ENCODE measurements around the gene TMEM161B. TPM values are rescaled to one million over a fixed set of nuclear protein-coding genes. Genes with fewer than 3 reads are reported as not detected.

TMEM161B gene
- total and polyA plus RNA-seq, 2 donors from 2014 or later: 8.9 to 21.1 TPM

DNA sequence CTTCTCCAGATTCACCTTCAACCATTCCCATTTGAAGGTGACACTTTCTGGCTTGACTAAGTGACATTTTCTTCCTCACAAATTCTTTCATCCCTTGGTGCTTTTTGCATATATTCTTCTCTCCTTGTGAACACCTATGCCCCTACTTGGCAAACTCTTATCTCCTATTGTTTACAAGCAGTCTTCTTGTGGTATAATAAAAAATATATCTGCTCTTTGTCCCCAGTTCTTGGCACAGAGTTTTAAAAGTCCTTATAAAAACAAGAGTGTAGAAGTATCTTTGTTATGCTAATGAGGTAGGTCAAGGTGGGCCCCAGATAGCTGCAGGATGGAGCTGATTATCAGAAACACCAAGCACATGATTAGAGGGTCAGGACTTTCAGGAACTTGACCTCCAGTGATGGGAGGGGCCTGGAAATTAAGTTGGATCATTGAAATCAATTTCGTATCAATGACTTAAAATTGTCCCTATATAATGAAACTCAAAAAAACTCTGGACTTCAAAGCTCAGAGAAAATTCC lies 38.0 kb downstream of the TMEM161B start:
- H3K9ac ChIP-seq (ENCODE audit: low read length in 3 of 3): no peak overlapping the region
- DNase-seq: no peak
- H3K27ac ChIP-seq (ENCODE audit: low read depth in 2 of 2, low read length in 2 of 2): no peak overlapping the region
- H3K27me3 ChIP-seq (ENCODE audit: control insufficient read depth, insufficient read depth, low read length): no peaks in the 10 kb centered on the region
- TF ChIP-seq CTCF (IDR thresholded peaks at IDR 0.05; ENCODE audit: borderline replicate concordance, extremely low read depth, insufficient read depth): no peak
- intact Hi-C loops (cut with DNase I): no loop called here
- no peaks in the 10 kb centered on the region for H3K4me1 ChIP-seq (ENCODE audit: control insufficient read depth in 2 of 3, insufficient read depth in 2 of 3, low read depth in 1 of 3, low read length in 3 of 3)
- FAIRE-seq: no peak
- H3K36me3 ChIP-seq (ENCODE audit: control insufficient read depth in 2 of 3, insufficient read depth in 3 of 3, low read length in 3 of 3): peaks cover 0 to 4% (median 4%) of the 10 kb centered on the region in 3 donors
- H3K9me3 ChIP-seq (ENCODE audit: control insufficient read depth in 2 of 3, insufficient read depth in 1 of 3, low read length in 3 of 3): no peaks in the 10 kb centered on the region
- H3K4me3 ChIP-seq (ENCODE audit: low read length in 3 of 3): no peak overlapping the region

DNA sequence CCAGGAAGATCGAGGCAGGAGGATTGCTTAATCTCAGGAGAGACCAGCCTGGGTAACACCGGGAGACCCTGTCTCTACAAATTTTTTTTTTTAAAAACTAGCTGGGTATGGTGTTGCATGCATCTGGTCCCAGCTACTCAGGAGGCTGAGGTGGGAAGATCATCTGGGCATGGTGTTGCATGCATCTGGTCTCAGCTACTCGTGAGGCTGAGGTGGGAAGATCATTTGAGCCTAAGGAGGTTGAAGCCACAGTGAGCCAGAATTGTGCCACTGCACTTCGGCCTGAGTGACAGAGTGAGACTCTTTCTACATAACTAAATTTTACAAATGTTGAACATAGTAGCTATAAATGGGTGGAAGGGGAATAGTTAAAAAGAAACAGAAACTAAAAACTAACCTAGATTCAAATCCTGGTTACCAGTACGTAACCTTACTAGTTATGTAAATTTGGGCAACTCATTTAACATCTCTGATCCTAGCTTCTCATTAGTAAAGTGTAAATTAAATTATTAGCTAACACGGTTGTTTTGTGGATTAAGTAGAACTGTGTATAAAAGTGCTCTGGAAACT lies 41.7 kb downstream of the TMEM161B start:
- Histone ChIP-seq H3K27me3 (ENCODE audit: control insufficient read depth, insufficient read depth, low read length) (no peaks in the 10 kb centered on the region), H3K4me3 (ENCODE audit: low read length in 3 of 3) (no peak overlapping the region), H3K4me1 (ENCODE audit: control insufficient read depth in 2 of 3, insufficient read depth in 2 of 3, low read depth in 1 of 3, low read length in 3 of 3) (no peaks in the 10 kb centered on the region), H3K27ac (ENCODE audit: low read depth in 2 of 2, low read length in 2 of 2) (no peak overlapping the region), H3K9me3 (ENCODE audit: control insufficient read depth in 2 of 3, insufficient read depth in 1 of 3, low read length in 3 of 3) (no peaks in the 10 kb centered on the region), H3K36me3 (ENCODE audit: control insufficient read depth in 2 of 3, insufficient read depth in 3 of 3, low read length in 3 of 3) (peaks cover 0 to 3% (median 2%) of the 10 kb centered on the region in 3 donors), H3K9ac (ENCODE audit: low read length in 3 of 3) (no peak overlapping the region)
- no peak for DNase-seq
- TF ChIP-seq CTCF (IDR thresholded peaks at IDR 0.05; ENCODE audit: borderline replicate concordance, extremely low read depth, insufficient read depth): no peak
- FAIRE-seq: no peak
- intact Hi-C loops (cut with DNase I): no loop called here

DNA sequence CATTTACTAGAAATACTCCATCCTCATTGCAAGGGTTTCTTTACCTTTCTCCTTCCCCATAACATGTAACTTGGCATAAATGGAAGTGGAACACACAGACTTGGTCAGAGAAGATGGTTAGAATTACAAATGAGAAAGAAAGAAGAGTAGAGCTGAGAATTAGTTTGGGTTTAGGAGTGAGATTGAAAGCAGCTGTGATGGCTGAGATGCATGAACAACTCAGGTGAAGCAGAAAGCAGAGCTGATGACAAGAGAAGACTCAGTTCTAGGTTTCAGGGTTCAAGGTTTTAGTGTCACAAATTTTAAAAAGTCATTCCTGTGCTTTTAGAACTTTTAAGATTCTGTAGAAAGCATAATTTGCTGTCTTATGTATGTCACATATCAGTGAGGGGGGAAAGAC lies 54.0 kb downstream of the TMEM161B start:
- peaks cover 0 to 2% (median 0%) of the 10 kb centered on the region in 3 donors for H3K36me3 ChIP-seq (ENCODE audit: control insufficient read depth in 2 of 3, insufficient read depth in 3 of 3, low read length in 3 of 3)
- no peak for FAIRE-seq
- no peak for DNase-seq
- H3K27ac ChIP-seq (ENCODE audit: low read depth in 2 of 2, low read length in 2 of 2): no peak overlapping the region
- H3K9ac ChIP-seq (ENCODE audit: low read length in 3 of 3): no peak overlapping the region
- TF ChIP-seq CTCF (IDR thresholded peaks at IDR 0.05; ENCODE audit: borderline replicate concordance, extremely low read depth, insufficient read depth): no peak
- H3K4me1 ChIP-seq (ENCODE audit: control insufficient read depth in 2 of 3, insufficient read depth in 2 of 3, low read depth in 1 of 3, low read length in 3 of 3): no peaks in the 10 kb centered on the region
- H3K4me3 ChIP-seq (ENCODE audit: low read length in 3 of 3): no peak overlapping the region
- H3K27me3 ChIP-seq (ENCODE audit: control insufficient read depth, insufficient read depth, low read length): no peaks in the 10 kb centered on the region
- intact Hi-C loops (cut with DNase I): no loop called here
- H3K9me3 ChIP-seq (ENCODE audit: control insufficient read depth in 2 of 3, insufficient read depth in 1 of 3, low read length in 3 of 3): no peaks in the 10 kb centered on the region

GRCh38 chr5:88207575-88207974 lies 61.1 kb downstream of the TMEM161B start:
- Histone ChIP-seq H3K4me3 (ENCODE audit: low read length in 3 of 3) (no peak overlapping the region), H3K27ac (ENCODE audit: low read depth in 2 of 2, low read length in 2 of 2) (no peak overlapping the region), H3K4me1 (ENCODE audit: control insufficient read depth in 2 of 3, insufficient read depth in 2 of 3, low read depth in 1 of 3, low read length in 3 of 3) (no peaks in the 10 kb centered on the region), H3K27me3 (ENCODE audit: control insufficient read depth, insufficient read depth, low read length) (no peaks in the 10 kb centered on the region), H3K9ac (ENCODE audit: low read length in 3 of 3) (no peak overlapping the region), H3K9me3 (ENCODE audit: control insufficient read depth in 2 of 3, insufficient read depth in 1 of 3, low read length in 3 of 3) (no peaks in the 10 kb centered on the region), H3K36me3 (ENCODE audit: control insufficient read depth in 2 of 3, insufficient read depth in 3 of 3, low read length in 3 of 3) (peaks cover 0 to 5% (median under 1%) of the 10 kb centered on the region in 3 donors)
- DNase-seq (no peak), FAIRE-seq (no peak)
- TF ChIP-seq CTCF (IDR thresholded peaks at IDR 0.05; ENCODE audit: borderline replicate concordance, extremely low read depth, insufficient read depth): no peak
- intact Hi-C loops (cut with DNase I): no loop called here
